Lung (tissue), 4 donors: Measurements from ENCODE around the gene KRR1. TPM values are rescaled to one million over a fixed set of nuclear protein-coding genes. Genes with fewer than 3 reads are reported as not detected.

Experiments
- polyA plus RNA-seq, 2 donors: library from polyadenylated mRNA; stranded (reverse); fragments of 200-250 nt; gene quantifications; one replicate each; pipeline ENCODE4 v1.2.1, GENCODE V29; 2013
- total RNA-seq, 2 donors: library from RNA; depleted of rRNA in 1 of 2; stranded (reverse); fragments of >200 nt in 1 of 2; gene quantifications; one replicate each; pipeline ENCODE4 v1.2.1, GENCODE V29; 2014 to 2021
- donor health status: Bipolar disorder and iron deficiency.
- donor health status: healthy.
- donor health status: DM: yes; HTN: yes; CAD: no.

The KRR1 gene
- total and polyA plus RNA-seq, 4 donors = 19.9 to 62.5 (median 29.9) TPM

Other genes with a start within 250 kb of the KRR1 start
- 10 to 100 TPM; 10.9 to 11.9 TPM for gene CAPS2, start 181.3 kb downstream of the KRR1 start, total RNA-seq
- gene CAPS2, start 181.3 kb downstream of the KRR1 start, polyA plus RNA-seq = 1 to 10 TPM; 2.5 to 3.8 TPM
- not detected for gene GLIPR1L1, start 176.9 kb downstream of the KRR1 start, total RNA-seq
- gene GLIPR1L1, start 176.9 kb downstream of the KRR1 start, polyA plus RNA-seq = not detected
- 1 to 10 TPM in 1 of 2 donors, under 1 TPM in 1; 0.98 to 3.7 TPM for gene GLIPR1L2, start 120.5 kb downstream of the KRR1 start, total RNA-seq
- under 1 TPM; 0.22 to 0.65 TPM for gene GLIPR1L2, start 120.5 kb downstream of the KRR1 start, polyA plus RNA-seq
- gene GLIPR1, start 30.9 kb downstream of the KRR1 start, total RNA-seq = 10 to 100 TPM; 10.9 to 28.8 TPM
- gene GLIPR1, start 30.9 kb downstream of the KRR1 start, polyA plus RNA-seq = 10 to 100 TPM in 1 of 2 donors, 1 to 10 TPM in 1; 3.7 to 33.8 TPM